Ovary (tissue), 9 donors: ENCODE measurements around the gene NKX2-2. TPM values are rescaled to one million over a fixed set of nuclear protein-coding genes. Genes with fewer than 3 reads are reported as not detected.

Experiments
- DNase-seq, 5 donors: peaks; one replicate each; pipeline ENCODE4 v3.0.0-alpha.2; 2019 to 2020
- H3K27ac ChIP-seq, 2 donors: fragments of 200-600 bp; one replicate each; pipeline versions ENCODE4 v1.5.1 to v1.8.0; 2019 to 2022
- H3K27me3 ChIP-seq: fragments of 200-600 bp; one replicate; pipeline ENCODE4 v1.8.0; 2022
- H3K36me3 ChIP-seq: fragments of 200-600 bp; sonication (generic); one replicate; pipeline ENCODE4 v1.5.1; 2019
- H3K4me1 ChIP-seq: one replicate; pipeline ENCODE4 v1.8.1; 2013; ENCODE audit warnings: mild to moderate bottlenecking, moderate library complexity; ENCODE audit not compliant: insufficient read depth
- H3K4me3 ChIP-seq: fragments of 200-600 bp; sonication (generic); one replicate; pipeline ENCODE4 v1.5.1; 2017
- H3K9me3 ChIP-seq, 2 donors: fragments of 200-600 bp in 1 of 2; sonication (generic) in 1 of 2; one replicate each; pipeline versions ENCODE4 v1.5.1 to v1.8.1; 2013 to 2019; ENCODE audit warnings: mild to moderate bottlenecking in 1 of 2, moderate library complexity in 1 of 2
- CTCF ChIP-seq, 3 donors: fragments of 450-650 bp in 2 of 3; fragments of 200-600 bp in 1 of 3; IDR thresholded peaks; one replicate each; pipeline versions ENCODE4 v1.5.1 to v1.8.0; 2016 to 2022; ENCODE audit warnings: antibody characterized with exemption in 3 of 3, mild to moderate bottlenecking in 1 of 3
- EP300 ChIP-seq: sonication (generic); formaldehyde crosslinking; IDR thresholded peaks from one replicate; pipeline ENCODE4 v1.6.1; 2017; ENCODE audit warnings: antibody characterized with exemption
- POLR2A ChIP-seq: fragments of 450-650 bp; IDR thresholded peaks from one replicate; pipeline ENCODE4 v1.6.1; 2017; ENCODE audit warnings: antibody characterized with exemption, mild to moderate bottlenecking, moderate library complexity
- WGBS, 3 donors: extraction: QIAGEN DNeasy Blood & Tissue Kit in 1 of 3; methylation state at CpG; one replicate each; pipeline versions ENCODE4 v1.1.5 to v1.1.7; 2013 to 2017; 5-methylcytosine and 5-hydroxymethylcytosine counted together
- intact Hi-C, 4 donors: fragments of 100-400 bp; cut with DNase I; formaldehyde crosslinking; loops; one replicate each; pipeline versions ENCODE4 v1.11.0 to v1.15.1; 2022 to 2023
- polyA plus RNA-seq, 2 donors: library from polyadenylated mRNA; stranded (reverse); fragments of 200-250 nt in 1 of 2; fragments of 350-450 nt in 1 of 2; fragmentation: Illumina TruSeq in 1 of 2; extraction: RNeasy Lipid Tissue Mini Kit (QIAGEN cat#74804) in 1 of 2; gene quantifications; one replicate each; pipeline ENCODE4 v1.2.3, GENCODE V29; 2013 to 2014
- total RNA-seq, 7 donors: library from RNA; depleted of rRNA in 2 of 7; stranded (reverse); fragments of >200 nt in 2 of 7; fragmentation: NEBNext Ultra II Directional in 3 of 7; extraction: Animal tissue kit (Norgen Biotek cat#: 25700) in 3 of 7; gene quantifications; one replicate each; pipeline versions ENCODE4 v1.1.0 to v1.2.4, GENCODE V29; 2016 to 2023
- donor health status: DM: no; HTN: no; CAD: no; lungs with moderate emphysema.
- donor health status: DM: no; HTN: no; CAD: no.
- donor health status: Bipolar disorder and iron deficiency.
- donor health status: DM: yes; HTN: yes; CAD: no.
- donor health status: DM: no; HTN: no; CAD: no.
- donor health status: DM: yes; HTN: yes; CAD: no.

The NKX2-2 gene
- total and polyA plus RNA-seq, 9 donors: not detected

GRCh38 chr20:21500599-21500998 lies 13.3 kb downstream of the NKX2-2 start:
- H3K36me3 ChIP-seq: no peaks in the 10 kb centered on the region
- no peaks in the 10 kb centered on the region for H3K27me3 ChIP-seq
- no peaks in the 10 kb centered on the region for H3K4me1 ChIP-seq
- no peak overlapping the region for H3K4me3 ChIP-seq
- 75 to 81% (median 79%) methylated on average over 7 of the region's 7 CpGs for WGBS, 3 donors
- no peak overlapping the region for H3K27ac ChIP-seq
- no peaks in the 10 kb centered on the region for H3K9me3 ChIP-seq
- TF ChIP-seq POLR2A (no peak), CTCF (IDR thresholded peaks at IDR 0.05) (no peak), EP300 (no peak)
- intact Hi-C loops: loop anchor here in 2 of 4 donors (10.0 kb wide), 2 partner anchors 266 to 636 kb away; no protein-coding TSS in a partner anchor
- no peak for DNase-seq

- Histone ChIP-seq H3K4me1 (no peaks in the 10 kb centered on the region), H3K4me3 (no peak overlapping the region), H3K36me3 (no peaks in the 10 kb centered on the region), H3K27ac (no peak overlapping the region), H3K27me3 (no peaks in the 10 kb centered on the region), H3K9me3 (no peaks in the 10 kb centered on the region)
- intact Hi-C loops: loop anchor here in 2 of 4 donors (10.0 kb wide), 2 partner anchors 265 to 635 kb away; no protein-coding TSS in a partner anchor
- 62 to 67% (median 66%) methylated on average over 7 of the region's 7 CpGs for WGBS, 3 donors
- TF ChIP-seq CTCF (IDR thresholded peaks at IDR 0.05): no peak
- no peak for DNase-seq
Observed at GRCh38 chr20:21499641-21500040, 14.2 kb downstream of the NKX2-2 start.

- H3K9me3 ChIP-seq: no peaks in the 10 kb centered on the region
- intact Hi-C loops: no loop called here
- H3K27me3 ChIP-seq: no peaks in the 10 kb centered on the region
- WGBS, 3 donors: 52 to 64% (median 56%) methylated on average over 4 of the region's 4 CpGs
- H3K4me3 ChIP-seq: no peak overlapping the region
- H3K36me3 ChIP-seq: no peaks in the 10 kb centered on the region
- H3K4me1 ChIP-seq: no peaks in the 10 kb centered on the region
- no peak for DNase-seq
- H3K27ac ChIP-seq: no peak overlapping the region
- TF ChIP-seq CTCF (IDR thresholded peaks at IDR 0.05): no peak
- no peak for TF ChIP-seq POLR2A
- no peak for TF ChIP-seq EP300
Observed at GRCh38 chr20:21498635-21499034, 15.2 kb downstream of the NKX2-2 start.

- no peak overlapping the region for H3K27ac ChIP-seq
- no peak overlapping the region for H3K4me3 ChIP-seq
- no peak for DNase-seq
- intact Hi-C loops: no loop called here
- TF ChIP-seq POLR2A (no peak), EP300 (no peak), CTCF (IDR thresholded peaks at IDR 0.05) (no peak)
- no peaks in the 10 kb centered on the region for H3K27me3 ChIP-seq
- no peaks in the 10 kb centered on the region for H3K36me3 ChIP-seq
- H3K9me3 ChIP-seq: no peaks in the 10 kb centered on the region
- WGBS, 3 donors: 43 to 57% (median 44%) methylated on average over 6 of the region's 6 CpGs
- H3K4me1 ChIP-seq: no peaks in the 10 kb centered on the region
Observed at GRCh38 chr20:21498195-21498594, 15.7 kb downstream of the NKX2-2 start.
